ENCODE measurements around the gene IPO13.
A peak's percentile ranks its signal among the peaks of the same experiment; 100 is the strongest.

The IPO13 gene

GRCh38 chr1:43978551-43979260 is 32.0 kb downstream of the IPO13 start, which contains the start of gene B4GALT2:
Gene B4GALT2, plus strand, starts transcription at chr1:43979210. Its CDS starts 1,951 bp downstream, at chr1:43981161.
- no peak for TF ChIP-seq CTCF (conservative IDR thresholded peaks at IDR 0.05; ENCODE audit: low read depth, low read length)
- DNase-seq (ENCODE audit: low read depth) = no peak

GRCh38 chr1:43979261-43979527 is 32.4 kb downstream of the IPO13 start:
- no peak for DNase-seq (ENCODE audit: low read depth)
- no peak for TF ChIP-seq CTCF (conservative IDR thresholded peaks at IDR 0.05; ENCODE audit: low read depth, low read length)
- peak overlapping the region; percentile 66 for H3K4me3 ChIP-seq (ENCODE audit: low read depth, low read length)

More at GRCh38 chr1:43978551-43979260, 32.0 kb downstream of the IPO13 start, which contains the start of gene B4GALT2:
- H3K4me3 ChIP-seq (ENCODE audit: low read depth, low read length) = peak within 1 kb of the TSS; percentile 66

DNA sequence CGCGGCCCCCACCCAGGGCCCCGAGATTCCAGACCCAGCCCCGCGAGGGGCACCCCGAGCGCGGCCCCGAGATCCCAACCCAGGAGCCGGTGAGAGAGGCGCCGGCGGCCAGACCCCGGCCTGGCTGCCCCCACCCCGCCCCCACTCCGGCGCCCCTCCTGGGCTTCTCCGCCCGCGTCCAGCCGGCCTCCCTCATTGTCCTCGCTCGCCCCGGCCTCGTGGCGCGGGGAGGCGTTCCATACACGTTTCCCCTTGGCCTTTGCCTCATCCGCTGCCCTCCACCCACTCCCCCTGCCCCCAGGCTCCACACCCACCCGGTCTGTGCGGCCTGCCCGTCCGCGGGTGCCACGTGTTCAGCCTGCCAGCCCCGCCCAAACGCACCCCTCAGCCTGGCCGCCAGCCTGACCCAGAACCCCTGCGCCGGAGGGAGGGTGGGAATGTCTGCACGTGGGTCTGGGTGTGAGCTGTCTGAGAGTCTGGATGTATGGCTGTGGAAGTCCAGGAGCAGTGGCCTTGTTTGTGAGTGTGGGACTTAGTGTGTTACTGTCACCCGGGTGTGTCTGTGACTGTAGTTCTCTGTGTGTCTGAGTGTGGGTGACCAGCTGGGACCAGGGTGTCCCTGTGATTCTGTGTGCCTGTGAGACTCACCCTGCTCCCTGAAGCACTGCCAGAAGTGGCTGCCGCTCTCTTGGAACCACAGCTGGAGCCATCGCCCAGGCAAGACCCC is 32.9 kb downstream of the IPO13 start:
- DNase-seq (ENCODE audit: low read depth) = peak; percentile 49
- TF ChIP-seq CTCF (conservative IDR thresholded peaks at IDR 0.05; ENCODE audit: low read depth, low read length) = no peak
- peak overlapping the region; percentile 66 for H3K4me3 ChIP-seq (ENCODE audit: low read depth, low read length)

DNA sequence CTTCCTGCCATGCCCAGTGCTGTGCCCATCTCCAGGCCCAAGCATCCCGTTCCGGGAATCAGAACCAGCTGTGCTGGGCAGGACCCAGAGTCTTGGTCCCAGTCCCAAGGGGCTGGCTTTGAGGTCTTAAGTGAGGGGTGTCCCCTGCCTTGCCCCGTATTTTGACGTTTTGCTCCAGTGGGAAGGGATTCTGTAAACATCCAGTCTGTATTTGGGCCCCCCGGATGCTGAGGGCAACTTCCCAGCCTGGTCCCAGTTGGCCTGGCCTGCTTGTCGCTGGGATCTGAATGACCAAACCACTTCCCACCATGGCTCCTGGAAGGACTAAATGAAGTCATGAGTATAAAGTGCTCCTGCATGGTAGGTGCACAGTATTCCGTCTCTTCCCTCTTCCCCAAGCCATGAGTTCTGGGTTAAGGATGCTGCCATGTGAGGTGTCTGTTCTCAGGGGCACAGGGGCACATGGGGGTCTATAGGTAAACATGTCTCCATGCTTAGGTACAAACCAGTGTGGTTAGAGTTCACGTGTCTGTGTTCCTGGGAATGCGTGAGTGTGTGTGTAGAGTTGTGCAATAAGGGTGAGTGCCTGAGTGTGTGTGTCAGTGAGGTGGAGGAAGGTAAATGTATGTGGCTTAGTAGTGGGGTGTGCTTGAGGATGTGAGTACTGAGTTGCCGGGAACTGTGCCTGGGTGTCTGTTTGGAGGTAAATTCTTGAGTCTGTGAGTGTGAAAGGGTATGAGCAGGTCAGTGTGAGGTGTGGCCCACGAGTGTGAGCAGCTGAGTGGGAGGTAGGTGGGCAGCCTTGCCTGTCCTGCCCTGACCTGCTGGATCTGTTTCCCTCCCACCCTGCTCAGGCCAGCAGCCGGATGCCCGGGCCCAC is 33.7 kb downstream of the IPO13 start:
- H3K4me3 ChIP-seq (ENCODE audit: low read depth, low read length) = peak overlapping the region; percentile 66
- peak; percentile 49 for DNase-seq (ENCODE audit: low read depth)
- no peak for TF ChIP-seq CTCF (conservative IDR thresholded peaks at IDR 0.05; ENCODE audit: low read depth, low read length)

- TF ChIP-seq CTCF (conservative IDR thresholded peaks at IDR 0.05; ENCODE audit: low read depth, low read length) = no peak
- no peak overlapping the region for H3K4me3 ChIP-seq (ENCODE audit: low read depth, low read length)
- no peak for DNase-seq (ENCODE audit: low read depth)
Observed at GRCh38 chr1:43981135-43981491, 34.4 kb downstream of the IPO13 start.

DNA sequence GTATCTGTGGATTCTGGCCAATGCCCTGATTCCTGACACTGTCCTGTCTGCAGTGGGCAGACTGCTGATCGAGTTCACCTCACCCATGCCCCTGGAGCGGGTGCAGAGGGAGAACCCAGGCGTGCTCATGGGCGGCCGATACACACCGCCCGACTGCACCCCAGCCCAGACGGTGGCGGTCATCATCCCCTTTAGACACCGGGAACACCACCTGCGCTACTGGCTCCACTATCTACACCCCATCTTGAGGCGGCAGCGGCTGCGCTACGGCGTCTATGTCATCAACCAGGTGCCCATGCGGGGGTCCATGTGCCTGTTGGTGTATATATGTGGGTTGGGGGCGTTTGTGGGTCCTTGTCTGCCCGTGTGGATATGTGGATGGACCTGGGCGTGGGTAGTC is 34.9 kb downstream of the IPO13 start:
- no peak overlapping the region for H3K4me3 ChIP-seq (ENCODE audit: low read depth, low read length)
- no peak for TF ChIP-seq CTCF (conservative IDR thresholded peaks at IDR 0.05; ENCODE audit: low read depth, low read length)
- DNase-seq (ENCODE audit: low read depth) = no peak
